ENCODE measurements around the gene CYTIP.

CYTIP gene

DNA sequence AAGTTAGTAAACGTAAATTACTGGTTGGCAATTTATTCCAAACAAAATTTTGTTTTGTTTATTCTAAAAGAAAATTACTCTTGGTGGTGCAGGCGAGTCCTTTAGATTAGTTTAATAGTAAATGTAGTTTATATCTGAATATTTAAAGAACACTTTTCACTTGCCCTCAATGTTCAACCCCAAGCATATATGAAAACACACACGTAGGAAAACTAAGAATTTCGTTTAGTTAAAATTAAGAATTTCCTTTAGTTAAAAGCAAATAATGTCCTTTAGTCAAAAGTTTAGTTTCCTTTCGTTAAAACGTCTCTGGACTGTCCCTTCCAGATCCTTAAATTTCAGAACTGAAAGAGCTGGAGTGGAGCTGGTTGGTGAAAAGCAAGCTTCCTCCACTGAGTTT lies 19.1 kb upstream of the CYTIP start:
- DNase-seq (ENCODE audit: low read depth in 2 of 2), result no peak

DNA sequence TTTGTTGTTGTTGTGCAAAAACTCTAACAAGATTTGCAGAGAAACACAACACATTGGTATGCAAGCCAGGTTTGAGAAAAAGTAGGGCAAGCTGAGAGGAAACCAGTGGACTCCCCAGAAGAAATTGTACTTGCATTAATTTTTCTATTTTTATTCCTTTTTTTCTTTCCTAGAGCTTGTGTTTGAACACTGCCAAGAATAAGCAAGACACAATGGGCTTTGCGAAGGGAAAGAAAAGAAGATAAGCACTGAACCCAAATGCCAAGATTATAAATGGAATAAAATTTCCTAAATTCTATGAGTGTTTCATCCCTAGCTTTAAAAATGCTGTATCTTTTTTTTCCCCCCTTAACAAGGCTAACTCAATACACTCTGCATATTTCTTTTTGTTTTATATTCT lies 17.0 kb upstream of the CYTIP start:
- DNase-seq (ENCODE audit: low read depth in 2 of 2), result no peak

DNA sequence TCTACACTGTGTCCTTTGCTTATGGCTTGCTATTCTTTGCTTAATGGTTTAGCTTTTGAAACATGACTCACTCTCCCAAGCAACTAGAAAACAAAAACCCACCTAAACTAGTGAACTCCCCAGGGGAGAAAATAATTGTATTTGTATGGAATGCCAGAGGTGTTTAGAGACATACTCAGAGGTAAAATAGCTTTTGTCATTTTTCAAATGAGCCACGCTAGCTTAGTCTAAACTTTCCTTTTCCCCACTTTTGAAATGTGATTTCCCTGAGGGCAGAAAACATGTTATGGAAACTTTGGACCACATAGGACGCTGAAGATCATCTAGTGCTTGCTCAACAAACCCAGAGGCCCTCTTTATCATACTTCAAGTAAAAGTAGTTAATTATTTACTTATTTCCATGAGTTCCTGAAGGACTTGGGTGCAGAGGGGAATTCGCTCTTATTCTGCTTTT lies 16.5 kb upstream of the CYTIP start:
- no peak for DNase-seq (ENCODE audit: low read depth in 2 of 2)

DNA sequence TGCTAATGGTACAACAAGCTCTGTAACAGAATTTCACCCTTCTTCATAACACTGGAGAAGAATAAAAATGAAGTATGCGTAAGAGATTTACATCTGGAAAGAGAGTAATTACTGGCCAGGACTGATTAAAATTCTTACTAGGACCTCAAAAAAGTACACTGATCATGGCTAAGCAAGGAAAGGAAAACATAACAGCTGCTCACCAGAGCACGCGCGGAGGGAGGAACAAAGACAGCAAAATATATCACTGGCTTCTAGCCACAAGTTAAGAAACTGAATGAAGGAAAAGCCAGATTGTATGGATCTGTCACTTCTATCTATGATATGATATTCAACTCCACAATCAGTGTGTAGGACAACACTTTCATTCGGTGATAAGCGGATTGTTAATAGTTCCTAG lies 15.6 kb upstream of the CYTIP start:
- DNase-seq (ENCODE audit: low read depth in 2 of 2), result no peak

DNA sequence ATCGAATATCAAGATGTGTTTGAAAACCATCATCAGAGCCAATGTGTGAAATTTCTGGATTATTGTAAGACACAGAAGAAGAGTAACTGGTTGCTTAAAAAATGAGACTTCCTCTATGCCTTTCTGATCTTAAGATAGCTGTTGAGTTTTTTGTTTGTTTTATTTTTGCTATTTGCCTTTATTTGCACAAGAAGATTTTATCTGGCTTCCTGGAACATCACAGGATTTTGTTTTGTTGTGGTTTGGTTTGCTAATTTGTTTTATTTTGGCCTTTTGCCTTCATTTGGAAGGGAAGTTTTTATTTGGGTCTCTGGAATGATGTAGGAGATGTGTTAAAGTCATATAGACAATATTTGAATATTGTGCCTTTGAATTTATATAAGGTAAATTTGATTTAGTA lies 3.9 kb upstream of the CYTIP start:
- DNase-seq (ENCODE audit: low read depth in 2 of 2), result no peak

DNA sequence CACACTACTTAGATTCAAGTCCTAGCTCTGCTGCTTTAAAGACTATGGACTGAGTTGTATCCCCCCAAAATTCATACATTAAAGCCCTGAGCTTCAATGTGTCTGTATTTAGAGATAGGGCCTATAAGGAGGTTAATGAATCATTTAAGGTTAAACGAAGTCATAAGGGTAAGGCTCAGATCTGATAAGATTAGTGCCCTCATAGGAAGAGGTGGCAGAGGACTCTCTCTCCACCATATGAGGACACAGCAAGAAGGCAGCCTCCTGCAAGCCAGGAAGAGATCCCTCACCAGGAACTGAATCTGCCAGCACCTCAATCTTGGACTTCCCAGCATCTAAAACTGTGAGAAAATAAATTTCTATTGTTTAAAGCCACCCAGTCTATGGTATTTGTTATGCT lies 3.1 kb upstream of the CYTIP start:
- no peak for DNase-seq (ENCODE audit: low read depth in 2 of 2)

DNA sequence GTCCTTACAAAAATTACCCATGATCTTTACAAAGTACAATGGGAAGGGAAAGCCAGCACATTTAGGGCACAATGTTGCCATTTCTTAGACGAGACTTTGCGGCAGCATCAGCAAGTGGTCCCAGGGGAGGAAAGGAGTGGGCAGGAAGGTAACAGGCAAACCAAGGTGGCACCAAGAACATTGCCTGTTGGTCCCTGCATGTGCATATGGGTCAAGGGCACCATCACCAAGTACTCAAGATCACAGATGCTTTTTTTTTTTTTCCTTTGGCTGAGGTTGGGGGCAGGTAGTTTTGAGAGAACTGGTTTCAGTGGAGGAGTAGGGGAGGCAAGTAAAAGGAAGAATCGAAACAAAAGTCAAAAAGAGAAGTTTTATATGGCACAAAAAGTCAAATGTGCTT lies 752 bp upstream of the CYTIP start:
- DNase-seq (ENCODE audit: low read depth in 2 of 2), result no peak

DNA sequence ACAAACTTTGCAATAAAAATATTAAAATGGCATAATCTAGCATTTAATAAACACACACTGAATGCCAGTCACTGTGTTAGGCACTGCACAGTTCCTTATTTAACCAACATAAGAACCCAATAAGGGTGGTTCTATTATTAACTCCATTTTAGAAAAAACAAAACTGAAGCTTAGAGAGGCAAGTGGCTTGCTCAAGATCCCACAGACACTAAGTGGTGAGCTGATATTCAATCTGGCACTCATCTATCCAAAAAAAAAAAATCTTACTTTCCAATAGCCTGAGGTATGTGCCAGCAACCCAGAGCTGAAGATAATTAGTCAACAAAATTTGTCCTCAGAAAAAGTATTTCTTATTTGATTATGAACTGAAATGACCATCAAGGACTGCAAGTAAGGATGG lies 799 bp downstream of the CYTIP start:
- DNase-seq (ENCODE audit: low read depth in 2 of 2), result no peak

DNA sequence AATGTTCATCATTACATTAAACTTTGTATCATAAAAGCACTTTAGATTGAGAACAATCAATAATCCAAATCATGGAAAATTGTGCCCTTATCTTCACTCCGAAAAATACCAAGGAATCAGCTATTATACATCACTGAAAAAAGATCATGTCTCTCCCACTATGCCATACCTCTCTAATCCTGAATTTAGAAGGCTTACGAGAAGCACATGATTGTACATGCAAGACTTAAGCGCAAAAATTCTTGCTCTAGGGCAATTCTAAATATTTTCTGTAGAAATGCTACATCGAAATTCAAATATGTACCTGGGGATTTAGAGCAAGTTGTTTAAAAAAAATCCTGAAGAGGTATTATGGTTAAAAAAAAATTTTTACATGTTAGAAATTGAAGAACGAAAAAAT lies 1.3 kb downstream of the CYTIP start:
- DNase-seq (ENCODE audit: low read depth in 2 of 2), result no peak

DNA sequence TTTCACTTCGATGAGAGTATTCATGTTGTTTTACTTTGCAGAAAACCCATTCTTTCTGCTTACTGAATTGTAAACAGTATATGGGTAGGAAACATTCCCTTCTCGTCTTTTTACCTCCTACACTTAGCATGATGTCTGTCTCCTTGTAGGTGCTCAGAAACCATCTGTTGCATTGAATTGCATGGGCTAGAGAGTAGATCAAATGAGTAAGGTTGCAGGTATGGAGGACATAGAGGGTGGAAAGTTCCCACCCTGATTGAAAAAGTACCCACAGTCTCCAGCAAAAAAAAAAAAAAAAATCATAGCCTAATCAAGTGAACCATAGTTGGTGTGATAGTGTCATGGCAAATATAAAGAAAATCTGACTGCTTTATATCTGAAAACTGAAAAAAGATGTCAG lies 1.7 kb downstream of the CYTIP start:
- no peak for DNase-seq (ENCODE audit: low read depth in 2 of 2)

DNA sequence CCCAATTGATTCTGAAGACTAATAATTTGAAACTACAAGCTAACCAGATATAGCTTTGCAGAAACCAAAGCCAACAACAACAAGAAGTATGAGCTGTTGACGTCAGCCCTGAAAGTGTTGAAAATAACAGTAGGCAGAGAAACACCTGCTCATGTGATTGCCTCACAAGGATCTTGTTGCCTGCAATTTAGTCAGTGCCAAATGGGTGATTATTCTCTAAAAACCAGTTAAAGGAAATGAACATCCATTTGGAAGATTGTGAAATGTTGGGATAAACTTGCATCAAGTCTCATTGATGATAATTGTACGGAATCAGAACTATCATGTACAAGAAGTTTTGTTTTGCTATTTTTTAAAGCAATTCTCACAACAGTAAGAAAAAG lies 2.8 kb downstream of the CYTIP start:
- no peak for DNase-seq (ENCODE audit: low read depth in 2 of 2)

DNA sequence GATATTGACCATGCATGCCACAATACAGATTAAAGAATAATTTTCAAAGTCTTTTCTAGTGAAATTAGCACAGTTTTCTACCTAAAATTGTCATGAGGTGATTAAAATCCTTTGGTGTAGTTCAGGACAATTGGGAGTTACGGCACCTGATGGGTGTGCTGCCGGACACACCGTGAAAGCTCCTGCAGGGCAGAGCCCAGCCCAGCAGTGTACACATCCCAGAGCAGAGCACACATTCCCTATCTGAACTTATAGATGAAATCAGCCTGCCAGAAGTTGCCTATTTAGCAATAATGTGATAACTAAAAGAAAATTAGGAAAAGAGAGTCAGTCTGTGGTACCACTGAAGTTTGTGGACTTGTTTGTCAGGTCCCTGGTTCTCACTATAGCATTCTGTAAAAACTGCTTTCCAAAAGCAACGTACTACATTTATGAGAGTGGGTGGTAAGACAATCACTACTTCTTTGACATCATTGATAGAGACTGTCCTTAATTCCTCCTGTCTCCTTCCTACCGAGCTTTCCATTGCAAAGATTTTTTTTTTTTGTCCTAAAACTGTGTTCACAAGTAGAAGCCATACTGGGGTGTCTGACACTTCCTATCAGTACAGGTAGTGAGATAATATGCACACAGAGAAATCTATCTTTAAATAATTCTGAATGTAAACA lies 3.4 kb downstream of the CYTIP start:
- no peak for DNase-seq (ENCODE audit: low read depth in 2 of 2)

DNA sequence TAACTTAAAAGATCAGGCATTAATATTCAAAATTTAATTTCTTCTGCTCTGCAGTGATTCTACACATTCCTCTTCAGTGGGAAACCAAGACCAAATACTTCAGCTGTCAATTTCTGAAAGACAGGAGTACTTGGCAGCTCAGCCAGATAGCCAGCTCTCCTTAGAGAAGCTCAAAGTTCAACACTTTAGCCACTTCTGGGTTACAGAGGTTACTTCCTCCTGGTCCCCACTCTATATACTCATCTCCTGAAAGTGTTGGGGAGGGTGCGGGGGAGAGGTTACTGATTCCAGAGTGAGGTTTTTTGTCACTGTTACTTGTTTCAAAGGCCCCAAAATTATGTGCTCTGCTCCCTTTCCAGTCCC lies 4.1 kb downstream of the CYTIP start:
- no peak for DNase-seq (ENCODE audit: low read depth in 2 of 2)

DNA sequence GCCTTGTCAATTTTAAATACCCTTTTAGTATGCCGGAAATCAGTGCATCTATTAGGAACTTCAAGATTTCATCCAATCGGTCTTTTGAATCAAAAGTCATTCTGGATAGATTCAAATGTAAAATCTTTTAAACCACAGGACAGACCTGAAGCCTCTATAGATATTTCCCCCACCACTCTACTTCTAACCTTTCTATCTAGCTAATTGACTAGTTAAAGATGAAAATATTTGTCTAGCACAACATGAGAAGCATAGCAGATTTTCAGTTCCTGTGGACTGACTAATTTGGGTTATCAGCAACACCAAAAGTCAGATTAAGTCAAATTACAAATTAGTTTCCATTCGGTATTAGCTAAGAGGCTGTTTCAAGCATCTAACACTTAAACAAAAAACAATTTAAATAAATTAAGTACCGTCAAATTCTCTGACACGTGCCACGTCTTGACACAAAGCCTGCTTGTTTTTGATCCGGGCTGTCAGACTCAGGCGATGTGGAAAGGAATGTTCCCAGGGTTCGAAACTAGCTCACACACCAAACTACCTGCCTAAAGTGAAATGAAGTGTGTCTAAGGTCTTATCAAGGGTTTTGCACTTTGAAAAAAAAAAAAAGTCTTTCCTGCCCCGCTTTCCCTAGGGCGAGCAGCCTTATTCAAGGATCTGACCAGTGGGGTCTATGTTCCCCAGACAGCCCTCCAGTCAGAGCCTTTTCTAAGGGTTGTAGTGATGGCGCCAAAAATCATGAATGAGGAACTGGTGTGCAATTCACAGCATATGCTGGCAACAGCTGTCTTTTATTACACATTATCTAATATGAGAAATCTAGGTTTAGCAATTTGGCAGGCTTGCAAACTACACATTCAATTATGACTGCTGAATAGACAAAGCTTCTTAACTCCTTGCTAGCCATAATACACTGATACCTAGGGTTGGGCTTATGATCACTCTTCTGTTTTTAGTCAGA lies 4.7 kb downstream of the CYTIP start:
- DNase-seq (ENCODE audit: low read depth in 2 of 2), result no peak

DNA sequence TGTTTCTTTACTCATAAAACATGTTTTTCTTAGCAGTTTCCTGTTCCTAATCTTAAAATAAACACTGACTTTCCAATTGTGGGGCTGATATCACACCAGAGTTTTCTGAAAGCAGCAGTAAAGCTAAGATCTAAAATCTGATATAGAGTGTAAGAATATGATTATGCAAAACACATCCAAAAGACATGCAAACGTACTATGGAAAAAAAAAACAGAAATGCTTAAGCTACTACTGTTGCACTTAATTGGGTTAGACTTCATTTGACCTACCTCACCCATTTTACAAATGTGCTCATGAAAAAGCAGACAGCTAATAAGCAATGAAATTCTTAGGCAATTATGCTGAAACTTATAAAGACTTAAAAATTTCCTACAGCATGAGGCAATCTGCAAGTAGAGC lies 10.5 kb downstream of the CYTIP start:
- DNase-seq (ENCODE audit: low read depth in 2 of 2), result no peak

DNA sequence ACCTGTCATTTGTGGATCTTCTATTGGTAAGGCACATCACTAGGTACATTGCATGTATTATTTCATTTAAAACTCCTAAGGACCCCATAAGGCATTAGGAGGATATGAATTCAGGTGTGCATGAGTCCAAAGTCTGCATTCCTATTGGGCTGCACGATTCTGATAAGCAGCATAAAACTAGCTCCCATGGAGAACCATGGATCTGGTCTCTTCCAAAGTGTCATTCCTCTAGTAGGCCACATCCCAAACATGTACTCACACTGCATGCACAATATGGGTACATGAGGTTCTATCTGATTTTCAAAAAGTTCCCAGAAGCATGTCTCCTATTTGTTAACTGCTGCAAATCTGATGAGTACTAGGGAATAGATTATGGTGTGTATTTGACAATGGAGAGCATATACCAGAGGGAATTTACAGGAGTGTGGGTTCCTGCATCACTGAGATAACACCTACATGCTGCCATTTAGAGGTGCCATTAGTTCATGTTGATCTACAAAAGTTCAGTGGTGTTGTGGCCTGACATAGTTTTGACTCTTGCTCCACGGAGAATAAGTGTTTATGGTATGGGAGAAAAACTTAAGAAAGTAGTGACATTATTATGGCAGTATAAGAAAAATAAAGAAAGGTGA lies 11.3 kb downstream of the CYTIP start:
- no peak for DNase-seq (ENCODE audit: low read depth in 2 of 2)

DNA sequence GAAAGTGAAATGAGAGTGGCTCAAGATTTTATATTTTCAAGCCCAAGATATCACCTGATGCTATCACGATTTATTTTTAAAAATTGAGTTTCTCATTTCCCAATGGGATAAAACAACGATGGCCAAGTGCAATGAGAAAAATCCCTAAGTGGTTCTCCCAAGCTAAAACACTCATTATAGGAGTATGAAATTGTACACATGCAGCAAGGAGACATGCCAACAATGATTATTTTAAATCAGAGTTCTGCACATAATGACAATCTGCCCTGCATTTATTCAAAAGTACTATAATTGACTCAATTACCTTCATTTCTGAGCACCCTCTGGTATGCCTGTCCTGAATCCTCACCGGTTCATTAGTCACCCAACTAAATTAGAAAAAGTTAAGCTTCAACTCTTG lies 12.7 kb downstream of the CYTIP start:
- DNase-seq (ENCODE audit: low read depth in 2 of 2), result no peak

DNA sequence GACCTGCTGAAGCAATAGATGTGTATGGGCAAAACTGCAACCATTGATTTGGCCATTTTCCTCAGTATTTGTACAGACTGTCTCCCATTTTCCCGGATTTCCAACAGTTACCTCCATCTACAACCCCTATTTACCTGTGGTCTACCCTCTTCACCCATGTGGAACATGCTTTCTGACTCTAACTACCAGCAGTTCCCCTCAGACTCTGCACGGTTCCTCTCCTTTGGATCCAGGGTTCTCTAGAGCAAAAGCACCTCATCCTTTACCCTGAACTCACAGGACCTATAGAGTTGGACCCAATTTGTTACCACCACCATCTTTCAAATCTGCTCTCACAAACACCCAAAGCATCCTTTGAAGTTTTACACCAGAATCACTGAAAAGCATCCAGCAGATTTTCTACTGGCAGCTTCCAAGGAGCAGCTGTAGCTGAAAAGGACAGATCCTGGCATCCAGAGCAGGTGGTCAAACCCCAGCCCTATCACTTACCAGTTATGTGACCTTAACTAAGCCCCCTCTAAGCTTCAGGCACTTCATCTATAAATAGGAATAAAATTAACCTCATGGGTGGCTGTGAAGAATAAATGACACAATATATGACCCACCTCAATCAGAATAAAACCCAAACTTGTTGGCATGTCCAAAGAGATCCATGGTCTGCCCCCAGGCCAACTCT lies 15.3 kb downstream of the CYTIP start:
- DNase-seq (ENCODE audit: low read depth in 2 of 2), result no peak

DNA sequence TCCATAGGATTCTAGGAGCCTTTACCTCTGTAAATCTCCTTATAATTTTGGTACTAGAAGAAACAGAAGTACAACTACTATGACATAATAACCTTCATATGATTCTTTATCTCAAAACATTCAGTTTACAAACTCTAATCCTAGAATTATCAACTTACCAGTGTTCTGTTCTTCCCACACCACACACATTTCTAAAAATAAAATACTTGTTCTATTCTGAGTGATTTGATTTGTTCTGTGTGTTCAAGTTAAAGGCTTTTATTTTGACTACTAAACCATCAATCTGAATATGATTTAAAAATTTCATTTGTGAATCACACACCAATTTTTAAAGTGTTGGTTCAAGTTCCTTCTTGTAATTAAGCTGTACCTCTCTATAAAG lies 16.0 kb downstream of the CYTIP start:
- no peak for DNase-seq (ENCODE audit: low read depth in 2 of 2)

DNA sequence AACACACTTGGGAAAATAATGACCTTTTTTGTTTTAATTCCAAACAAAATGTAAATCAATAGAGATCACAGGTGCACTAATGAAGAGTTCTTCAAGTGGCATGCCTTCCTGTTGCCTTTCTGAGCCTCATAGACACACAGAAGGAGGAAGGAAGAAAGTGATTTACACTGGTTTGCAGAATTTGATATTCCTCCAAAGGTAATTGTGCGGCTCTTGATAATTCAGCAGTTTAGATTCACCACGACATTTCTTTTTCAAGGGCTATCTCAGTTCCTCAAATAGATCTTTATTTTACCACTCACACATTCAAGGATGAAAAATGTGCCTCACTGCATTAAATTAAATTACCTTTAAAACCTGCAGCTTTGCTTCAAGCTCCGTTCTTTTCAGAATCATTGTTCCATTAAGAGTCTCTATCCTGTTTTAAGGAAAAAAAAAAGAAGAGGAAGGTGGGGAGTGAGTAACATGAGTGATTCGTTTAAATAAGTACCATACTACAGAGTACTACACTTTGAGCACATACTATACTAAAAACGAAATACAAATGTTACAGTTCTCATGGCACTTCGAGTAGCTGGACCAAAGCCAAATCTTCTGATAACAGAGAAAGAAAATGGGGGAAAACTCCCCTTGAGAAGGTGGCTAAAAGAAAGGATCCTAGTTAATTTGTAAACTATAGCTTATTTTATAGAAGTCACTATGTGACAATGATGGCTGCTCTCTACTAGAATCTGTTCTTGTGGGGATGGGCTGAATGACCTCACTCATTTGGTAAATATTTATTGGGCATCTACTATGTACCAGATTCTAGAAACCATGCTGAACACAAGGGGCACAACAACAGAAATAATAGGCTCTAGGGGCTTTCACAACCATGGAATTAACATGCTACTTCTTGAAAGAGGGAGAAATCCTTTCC lies 16.6 kb downstream of the CYTIP start:
- no peak for DNase-seq (ENCODE audit: low read depth in 2 of 2)

DNA sequence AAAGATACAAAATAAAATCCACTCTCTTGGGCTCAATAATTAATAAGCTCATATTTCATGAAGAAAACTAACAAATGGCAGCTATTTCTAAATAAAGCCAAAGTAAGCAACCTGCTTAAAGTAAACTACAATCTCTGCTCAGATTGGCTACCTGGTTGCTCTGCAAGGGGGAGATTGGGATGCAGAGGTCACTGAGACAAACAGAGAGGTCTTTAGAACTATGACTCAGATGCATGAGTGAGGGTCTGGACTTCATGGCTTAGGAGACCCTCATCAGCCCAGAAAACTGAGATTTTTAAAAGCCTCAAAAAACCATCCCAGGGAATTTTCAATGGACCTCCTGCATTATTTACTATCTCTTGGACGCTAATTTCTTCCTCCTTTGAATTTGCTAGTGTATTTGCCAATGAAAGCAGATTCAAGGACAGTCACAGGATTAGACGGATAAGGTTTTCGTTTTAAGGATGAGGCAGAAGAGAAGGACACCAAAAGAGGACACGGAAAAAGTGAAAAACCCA lies 17.4 kb downstream of the CYTIP start:
- DNase-seq (ENCODE audit: low read depth in 2 of 2), result no peak
